Liver (tissue), 9 donors: Measurements from ENCODE around the gene APOL3. TPM values are rescaled to one million over a fixed set of nuclear protein-coding genes. Genes with fewer than 3 reads are reported as not detected.
"Not testable (repeated sequence)": the region's sequence is repeated elsewhere in the genome, so short reads cannot be mapped to it uniquely, and the experiment has no call there.

Source experiments
- DNase-seq: peaks from one replicate; pipeline ENCODE4 v3.0.0-alpha.2; 2017; ENCODE audit warnings: low spot score
- H3K27ac ChIP-seq, 2 donors: one replicate each; pipeline ENCODE4 v1.7.0; 2013; ENCODE audit warnings: inconsistent platforms in 2 of 2, low read length in 2 of 2, control low read depth in 1 of 2, low read depth in 1 of 2, mild to moderate bottlenecking in 1 of 2
- H3K27me3 ChIP-seq, 4 donors: one replicate each; pipeline versions ENCODE4 v1.6.1 to v1.7.0; 2013; ENCODE audit warnings: low read length in 3 of 4, inconsistent platforms in 1 of 4, mild to moderate bottlenecking in 1 of 4, moderate library complexity in 1 of 4; ENCODE audit not compliant: control insufficient read depth in 4 of 4, insufficient read depth in 4 of 4
- H3K36me3 ChIP-seq, 4 donors: one replicate each; pipeline versions ENCODE4 v1.6.1 to v1.7.0; 2013; ENCODE audit warnings: low read length in 3 of 4, mild to moderate bottlenecking in 3 of 4, low read depth in 1 of 4, moderate library complexity in 1 of 4; ENCODE audit not compliant: control insufficient read depth in 4 of 4, insufficient read depth in 3 of 4
- H3K4me1 ChIP-seq, 4 donors: one replicate each; pipeline versions ENCODE4 v1.6.1 to v1.7.0; 2013; ENCODE audit warnings: low read length in 3 of 4, mild to moderate bottlenecking in 3 of 4, moderate library complexity in 1 of 4; ENCODE audit not compliant: control insufficient read depth in 4 of 4, insufficient read depth in 4 of 4
- H3K4me3 ChIP-seq, 3 donors: one replicate each; pipeline versions ENCODE4 v1.6.1 to v1.7.0; 2013; ENCODE audit warnings: low read length in 3 of 3, control low read depth in 1 of 3, low read depth in 1 of 3, mild to moderate bottlenecking in 1 of 3
- H3K9ac ChIP-seq, 2 donors: one replicate each; pipeline ENCODE4 v1.7.0; 2013; ENCODE audit warnings: low read length in 2 of 2, mild to moderate bottlenecking in 2 of 2, moderate library complexity in 2 of 2, control low read depth in 1 of 2, low read depth in 1 of 2
- H3K9me3 ChIP-seq, 4 donors: one replicate each; pipeline versions ENCODE4 v1.6.1 to v1.7.0; 2013; ENCODE audit warnings: low read length in 3 of 4; ENCODE audit not compliant: control insufficient read depth in 4 of 4
- CTCF ChIP-seq: fragments of 150-350 bp; IDR thresholded peaks from 2 replicates; pipeline ENCODE4 v1.5.1; 2017; ENCODE audit warnings: improper control_type of control experiment, low read depth, low read length; ENCODE audit not compliant: missing input control
- FOXA1 ChIP-seq: IDR thresholded peaks from 2 replicates; pipeline ENCODE4 v1.6.1; 2016; ENCODE audit warnings: antibody characterized with exemption
- HNF4G ChIP-seq: IDR thresholded peaks from 2 replicates; pipeline ENCODE4 v1.6.1; 2016; ENCODE audit warnings: antibody characterized with exemption
- MAX ChIP-seq: IDR thresholded peaks from 2 replicates; pipeline ENCODE4 v1.6.1; 2016; ENCODE audit warnings: antibody characterized with exemption
- NR2F2 ChIP-seq: IDR thresholded peaks from 2 replicates; pipeline ENCODE4 v1.6.1; 2016; ENCODE audit warnings: antibody characterized with exemption
- RAD21 ChIP-seq, 2 donors: IDR thresholded peaks; 2 replicates each; pipeline ENCODE4 v1.6.1; 2016; ENCODE audit warnings: antibody characterized with exemption in 2 of 2, mild to moderate bottlenecking in 2 of 2
- SP1 ChIP-seq: IDR thresholded peaks from 2 replicates; pipeline ENCODE4 v1.6.1; 2018; ENCODE audit warnings: antibody characterized with exemption, mild to moderate bottlenecking
- TAF1 ChIP-seq: conservative IDR thresholded peaks from 2 replicates; pipeline ENCODE4 v1.6.1; 2016; ENCODE audit warnings: antibody characterized with exemption, mild to moderate bottlenecking
- YY1 ChIP-seq: IDR thresholded peaks from 2 replicates; pipeline ENCODE4 v1.6.1; 2016; ENCODE audit warnings: antibody characterized with exemption, mild to moderate bottlenecking
- WGBS: extraction: QIAGEN DNeasy Blood & Tissue Kit; methylation state at CpG from one replicate; pipeline ENCODE4 v1.1.7; 2013; 5-methylcytosine and 5-hydroxymethylcytosine counted together
- polyA plus RNA-seq, 2 donors: library from polyadenylated mRNA; stranded (reverse) in 1 of 2; unstranded in 1 of 2; fragments of 200-250 nt in 1 of 2; fragments of >200 nt in 1 of 2; fragmentation: Nextera tagmentation in 1 of 2; extraction: Ambion mirVana in 1 of 2; gene quantifications; one replicate each; pipeline versions ENCODE4 v1.2.1 to v1.2.3, GENCODE V29; 2013 to 2015
- total RNA-seq, 2 donors: library from RNA; depleted of rRNA; stranded (reverse); fragments of >200 nt; gene quantifications; one replicate each; pipeline ENCODE4 v1.2.3, GENCODE V29; 2014
- donor health status: healthy.
- donor health status: healthy.
- donor health status: healthy.
- donor health status: healthy.
- donor health status: healthy.

APOL3 gene
- total and polyA plus RNA-seq, 4 donors, result 7.2 to 34.5 (median 11.8) TPM

GRCh38 chr22:36153501-36154422, 6.8 kb downstream of the APOL3 start:
- Histone ChIP-seq H3K27me3 (no peaks in the 10 kb centered on the region), H3K9ac (no peak overlapping the region), H3K36me3 (peaks cover 0 to 6% (median 4%) of the 10 kb centered on the region in 4 donors), H3K9me3 (no peaks in the 10 kb centered on the region), H3K4me1 (peaks cover 18 to 75% (median 56%) of the 10 kb centered on the region in 4 donors), H3K27ac (peak overlapping the region; percentile 23 to 78), H3K4me3 (no peak overlapping the region)
- TF ChIP-seq NR2F2, result no peak
- no peak for TF ChIP-seq SP1
- no peak for TF ChIP-seq FOXA1
- WGBS, result 66% methylated on average over 12 of the region's 12 CpGs
- DNase-seq, result no peak

- not testable (repeated sequence) for H3K27me3 ChIP-seq, DNase-seq, H3K36me3 ChIP-seq, H3K9ac ChIP-seq, H3K9me3 ChIP-seq, H3K4me3 ChIP-seq, H3K27ac ChIP-seq
- H3K4me1 ChIP-seq, result peaks cover 18 to 72% (median 50%) of the 10 kb centered on the region in 4 donors
- WGBS, result 89% methylated on average over 4 of the region's 4 CpGs
Observed at GRCh38 chr22:36152821-36153220, 7.7 kb downstream of the APOL3 start.

- no peaks in the 10 kb centered on the region for H3K9me3 ChIP-seq
- peaks cover 0 to 6% (median 4%) of the 10 kb centered on the region in 4 donors for H3K36me3 ChIP-seq
- H3K4me1 ChIP-seq, result peaks cover 18 to 73% (median 47%) of the 10 kb centered on the region in 4 donors
- H3K9ac ChIP-seq, result no peak overlapping the region
- DNase-seq, result no peak
- H3K4me3 ChIP-seq, result no peak overlapping the region
- H3K27me3 ChIP-seq, result no peaks in the 10 kb centered on the region
- 69% methylated on average over 3 of the region's 3 CpGs for WGBS
- TF ChIP-seq YY1 (peak; percentile 18), HNF4G (no peak), RAD21 (IDR thresholded peaks at IDR 0.05) (no peak)
- H3K27ac ChIP-seq, result peak overlapping the region in 1 of 2 donors; percentile 43
Observed at GRCh38 chr22:36152088-36152487, 8.5 kb downstream of the APOL3 start.

GRCh38 chr22:36151006-36151595, 9.5 kb downstream of the APOL3 start:
- Histone ChIP-seq H3K9ac (no peak overlapping the region), H3K27me3 (no peaks in the 10 kb centered on the region), H3K9me3 (no peaks in the 10 kb centered on the region), H3K4me3 (no peak overlapping the region), H3K4me1 (peaks cover 17 to 70% (median 42%) of the 10 kb centered on the region in 4 donors), H3K27ac (no peak overlapping the region), H3K36me3 (peaks cover 0 to 6% (median 4%) of the 10 kb centered on the region in 4 donors)
- no peak for DNase-seq
- TF ChIP-seq HNF4G, result no peak
- no peak for TF ChIP-seq TAF1
- TF ChIP-seq MAX, result no peak
- no peak for TF ChIP-seq SP1
- no peak for TF ChIP-seq CTCF
- no peak for TF ChIP-seq RAD21 (IDR thresholded peaks at IDR 0.05)
- WGBS, result 86% methylated on average over 3 of the region's 3 CpGs
